Adrenal gland (tissue), 12 donors: Measurements from ENCODE around the gene LSM2. TPM values are rescaled to one million over a fixed set of nuclear protein-coding genes. Genes with fewer than 3 reads are reported as not detected.

Experiments
- DNase-seq, 7 donors: peaks; one replicate each; pipeline ENCODE4 v3.0.0-alpha.2; 2019 to 2020
- H3K27ac ChIP-seq, 5 donors: fragments of 200-600 bp; sonication (generic) in 4 of 5; 1 replicate in 3 of 5; 2 replicates in 2 of 5; pipeline versions ENCODE4 v1.5.1 to v1.8.0; 2016 to 2020; ENCODE audit warnings: mild to moderate bottlenecking in 1 of 5
- H3K27me3 ChIP-seq: fragments of 200-600 bp; 2 replicates; pipeline ENCODE4 v1.8.0; 2021
- H3K36me3 ChIP-seq, 2 donors: fragments of 200-600 bp; replicated peaks in 1 of 2; 1 replicate in 1 of 2; 2 replicates in 1 of 2; pipeline versions ENCODE4 v1.5.1 to v1.8.0; 2018 to 2022
- H3K4me1 ChIP-seq, 2 donors: fragments of 200-600 bp; replicated peaks in 1 of 2; 1 replicate in 1 of 2; 2 replicates in 1 of 2; pipeline versions ENCODE4 v1.5.1 to v1.8.0; 2018 to 2021
- H3K4me3 ChIP-seq, 4 donors: fragments of 200-600 bp; sonication (generic) in 3 of 4; one replicate each; pipeline ENCODE4 v1.5.1; 2016 to 2018
- H3K9me3 ChIP-seq, 3 donors: fragments of 200-600 bp; sonication (generic) in 1 of 3; replicated peaks in 1 of 3; 1 replicate in 2 of 3; 2 replicates in 1 of 3; pipeline versions ENCODE4 v1.5.1 to v1.8.0; 2016 to 2021
- POLR2A ChIP-seq, 2 donors: fragments of 450-650 bp; IDR thresholded peaks; one replicate each; pipeline ENCODE4 v1.6.1; 2017; ENCODE audit warnings: antibody characterized with exemption in 2 of 2, mild to moderate bottlenecking in 2 of 2, moderate library complexity in 1 of 2
- WGBS, 4 donors: extraction: QIAGEN DNeasy Blood & Tissue Kit in 2 of 4; methylation state at CpG; one replicate each; pipeline versions ENCODE4 v1.1.5 to v1.1.7; 2013 to 2017; 5-methylcytosine and 5-hydroxymethylcytosine counted together
- intact Hi-C, 2 donors: fragments of 100-400 bp; cut with DNase I; formaldehyde crosslinking; loops; one replicate each; pipeline versions ENCODE4 v1.14.1 to v1.15.0; 2022 to 2023
- polyA plus RNA-seq, 3 donors: library from polyadenylated mRNA; stranded (reverse); fragments of 200-250 nt in 2 of 3; fragments of 350-450 nt in 1 of 3; fragmentation: Illumina TruSeq in 1 of 3; extraction: RNeasy Lipid Tissue Mini Kit (QIAGEN cat#74804) in 1 of 3; gene quantifications; one replicate each; pipeline ENCODE4 v1.2.3, GENCODE V29; 2013 to 2014
- total RNA-seq, 9 donors: library from RNA; depleted of rRNA in 4 of 9; stranded (reverse); fragments of >200 nt in 4 of 9; fragments of 120-200 nt in 1 of 9; fragmentation: NEBNext Ultra II Directional in 1 of 9; extraction: Animal tissue kit (Norgen Biotek cat#: 25700) in 1 of 9; gene quantifications; one replicate each; pipeline versions ENCODE4 v1.1.0 to v1.2.4, GENCODE V29; 2013 to 2023
- TF ChIP-seq, protein P1 (sequence below), 6 experiments: fragments of 450-650 bp in 4 of 6; fragments of 200-600 bp in 2 of 6; sonication (generic) in 1 of 6; IDR thresholded peaks; 1 replicate in 5 of 6; 2 replicates in 1 of 6; pipeline versions ENCODE4 v1.5.1 to v1.8.0; 2016 to 2021; ENCODE audit warnings: antibody characterized with exemption in 6 of 6, mild to moderate bottlenecking in 2 of 6, moderate library complexity in 1 of 6
- donor health status: healthy with polysubstance abuse.
- donor health status: Bipolar disorder and iron deficiency.
- donor health status: DM: yes; HTN: yes; CAD: no.
- donor health status: DM: no; HTN: no; CAD: no.
- donor health status: DM: no; HTN: no; CAD: no.
- donor health status: DM: yes; HTN: yes; CAD: no.

LSM2 gene
- total and polyA plus RNA-seq, 12 donors, result 28.0 to 61.3 (median 43.2) TPM

DNA sequence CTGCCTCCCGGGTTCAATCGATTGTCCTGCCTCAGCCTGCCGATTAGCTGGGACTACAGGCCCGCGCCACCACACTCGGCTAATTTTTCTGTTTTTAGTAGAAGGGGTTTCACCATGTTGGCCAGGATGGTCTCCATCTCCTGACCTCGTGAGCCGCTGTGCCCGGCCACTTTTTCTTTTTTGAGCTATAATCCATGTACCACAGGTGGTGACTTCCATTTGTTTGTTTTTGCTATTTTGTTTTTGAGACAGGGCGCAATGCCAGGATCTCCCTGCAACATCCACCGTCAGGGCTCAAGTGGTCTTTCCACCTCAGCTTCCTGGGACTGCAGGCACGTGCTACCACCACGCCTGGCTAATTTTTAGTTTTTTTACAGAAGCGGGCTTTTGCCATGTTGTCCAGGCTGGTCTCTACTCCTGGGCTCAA, 29.3 kb upstream of the LSM2 start:
- TF ChIP-seq, protein P1, sequence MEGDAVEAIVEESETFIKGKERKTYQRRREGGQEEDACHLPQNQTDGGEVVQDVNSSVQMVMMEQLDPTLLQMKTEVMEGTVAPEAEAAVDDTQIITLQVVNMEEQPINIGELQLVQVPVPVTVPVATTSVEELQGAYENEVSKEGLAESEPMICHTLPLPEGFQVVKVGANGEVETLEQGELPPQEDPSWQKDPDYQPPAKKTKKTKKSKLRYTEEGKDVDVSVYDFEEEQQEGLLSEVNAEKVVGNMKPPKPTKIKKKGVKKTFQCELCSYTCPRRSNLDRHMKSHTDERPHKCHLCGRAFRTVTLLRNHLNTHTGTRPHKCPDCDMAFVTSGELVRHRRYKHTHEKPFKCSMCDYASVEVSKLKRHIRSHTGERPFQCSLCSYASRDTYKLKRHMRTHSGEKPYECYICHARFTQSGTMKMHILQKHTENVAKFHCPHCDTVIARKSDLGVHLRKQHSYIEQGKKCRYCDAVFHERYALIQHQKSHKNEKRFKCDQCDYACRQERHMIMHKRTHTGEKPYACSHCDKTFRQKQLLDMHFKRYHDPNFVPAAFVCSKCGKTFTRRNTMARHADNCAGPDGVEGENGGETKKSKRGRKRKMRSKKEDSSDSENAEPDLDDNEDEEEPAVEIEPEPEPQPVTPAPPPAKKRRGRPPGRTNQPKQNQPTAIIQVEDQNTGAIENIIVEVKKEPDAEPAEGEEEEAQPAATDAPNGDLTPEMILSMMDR (IDR thresholded peaks at IDR 0.05), result no peak
- no peak for TF ChIP-seq POLR2A (IDR thresholded peaks at IDR 0.05)
- peak in 1 of 7 donors; percentile 29 for DNase-seq
- peaks cover 25 to 46% of the 10 kb centered on the region in 2 donors for H3K4me1 ChIP-seq
- no peaks in the 10 kb centered on the region for H3K27me3 ChIP-seq
- peaks cover 0 to 39% of the 10 kb centered on the region in 2 donors for H3K36me3 ChIP-seq
- 14 to 47% (median 19%) methylated on average over 13 to 14 of the region's 14 CpGs for WGBS, 4 donors
- no peaks in the 10 kb centered on the region for H3K9me3 ChIP-seq
- intact Hi-C loops, result loop anchor here (5.0 to 10.0 kb wide), 2 partner anchors 149 to 151 kb away; partner anchors contain the start of gene LY6G5C (in 1 of the 2)
- peak overlapping the region in 4 of 5 donors; percentile 3 to 96 (median 66) for H3K27ac ChIP-seq
- H3K4me3 ChIP-seq, result peak overlapping the region in 2 of 4 donors; percentile 62 to 92

DNA sequence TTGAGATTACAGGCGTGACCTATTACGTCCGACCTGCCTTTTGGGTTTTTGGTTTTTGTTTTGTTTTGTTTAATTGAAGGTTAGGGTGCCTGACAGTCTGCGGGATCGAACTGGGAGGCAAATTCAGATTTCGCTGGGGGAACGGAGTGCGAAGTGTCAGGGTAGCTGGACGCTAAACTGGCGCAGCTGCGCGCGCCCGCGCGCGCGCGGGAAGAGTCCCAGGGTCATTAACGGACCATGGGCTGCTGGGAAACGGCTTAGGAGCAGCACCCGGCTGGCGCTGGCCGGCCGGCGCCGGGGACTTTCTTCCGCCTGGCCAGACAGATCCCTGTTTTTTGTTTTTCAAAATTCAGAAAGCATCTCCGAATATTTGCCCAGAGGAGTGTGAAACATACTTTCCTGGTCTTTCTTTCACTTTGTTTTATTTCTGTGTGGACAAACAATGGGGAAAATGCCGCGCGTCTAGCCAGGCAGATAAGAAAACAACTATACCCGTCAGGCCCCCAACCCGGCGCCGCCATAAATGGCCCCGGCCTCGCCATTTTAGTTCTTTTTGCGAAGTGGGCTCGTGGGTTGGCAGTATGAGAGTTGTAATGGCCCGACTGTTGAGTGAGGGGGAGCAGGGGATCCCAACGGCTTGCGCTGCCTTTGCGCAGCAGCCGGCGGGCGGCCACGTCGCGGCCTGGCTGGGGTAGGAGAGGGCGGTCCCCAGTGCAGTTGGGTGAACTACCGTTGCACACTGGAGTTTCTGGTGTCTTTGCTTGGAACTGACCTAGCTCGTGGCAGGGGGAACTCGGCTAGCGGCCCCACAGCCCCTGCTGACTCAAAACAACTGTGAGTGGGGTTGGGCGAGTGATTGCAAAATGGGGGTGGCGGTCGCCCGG, 27.8 kb upstream of the LSM2 start:
- WGBS, 4 donors, result 0% methylated on average over 33 to 59 of the region's 59 CpGs
- intact Hi-C loops, result loop anchor here (5.0 to 10.0 kb wide), 2 partner anchors 147 to 150 kb away; partner anchors contain the start of gene LY6G5C (in 1 of the 2)
- peak overlapping the region; percentile 85 to 97 (median 95) for H3K27ac ChIP-seq
- peak; percentile 88 to 92 (median 90) for DNase-seq
- no peaks in the 10 kb centered on the region for H3K27me3 ChIP-seq
- H3K4me3 ChIP-seq, result peak overlapping the region; percentile 62 to 93 (median 84)
- peaks cover 0 to 25% of the 10 kb centered on the region in 2 donors for H3K36me3 ChIP-seq
- H3K4me1 ChIP-seq, result peaks cover 25 to 49% of the 10 kb centered on the region in 2 donors
- H3K9me3 ChIP-seq, result no peaks in the 10 kb centered on the region
- peak; percentile 19 to 75 for TF ChIP-seq POLR2A (IDR thresholded peaks at IDR 0.05)
- TF ChIP-seq, protein P1 (IDR thresholded peaks at IDR 0.05), result no peak

DNA sequence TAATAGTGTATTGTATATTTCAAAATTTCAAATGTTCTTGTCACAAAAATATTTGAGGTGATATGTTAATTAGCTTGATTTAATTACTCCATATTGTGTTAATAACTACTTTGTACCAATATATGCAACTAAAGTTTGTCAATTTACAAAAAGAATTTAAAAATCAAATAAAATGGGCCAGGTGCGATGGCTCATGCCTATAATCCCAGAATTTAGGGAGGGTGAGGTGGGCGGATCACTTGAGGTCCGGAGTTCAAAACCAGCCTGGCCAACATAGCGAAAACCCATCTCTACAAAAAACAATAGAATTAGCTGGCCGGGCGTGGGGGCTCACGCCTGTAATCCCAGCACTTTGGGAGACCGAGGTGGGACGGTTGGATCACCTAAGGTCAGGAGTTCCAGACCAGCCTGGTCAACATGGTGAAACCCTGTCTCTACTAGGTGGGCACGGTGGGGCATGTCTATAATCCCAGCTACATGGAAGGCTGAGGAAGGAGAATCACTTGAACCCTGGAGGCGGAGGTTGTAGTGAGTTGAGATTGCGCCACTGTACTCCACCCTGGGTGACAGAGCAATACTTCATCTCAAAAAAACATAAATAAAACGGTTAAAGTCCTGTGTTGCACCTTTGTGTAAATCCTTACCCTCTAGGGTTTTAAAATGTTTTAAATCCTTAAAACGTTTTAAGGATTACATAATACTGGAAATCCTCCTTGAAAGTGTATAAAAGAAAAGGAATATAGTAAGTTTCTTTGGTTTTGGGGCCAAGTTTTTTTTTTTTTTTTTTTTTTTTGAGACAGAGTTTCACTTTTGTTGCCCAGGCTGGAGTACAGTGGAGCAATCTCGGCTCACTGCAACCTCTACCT, 24.8 kb upstream of the LSM2 start:
- H3K36me3 ChIP-seq, result no peaks in the 10 kb centered on the region
- no peaks in the 10 kb centered on the region for H3K9me3 ChIP-seq
- 67 to 75% (median 74%) methylated on average over 15 of the region's 15 CpGs for WGBS, 4 donors
- peak overlapping the region in 1 of 4 donors; percentile 80 for H3K4me3 ChIP-seq
- intact Hi-C loops, result loop anchor here in 1 of 2 donors (10.0 kb wide), 1 partner anchor 147 kb away; the partner anchor contains the start of gene LY6G5C
- TF ChIP-seq, protein P1 (IDR thresholded peaks at IDR 0.05), result no peak
- TF ChIP-seq POLR2A (IDR thresholded peaks at IDR 0.05), result no peak
- no peaks in the 10 kb centered on the region for H3K27me3 ChIP-seq
- peak in 1 of 7 donors; percentile 71 for DNase-seq
- peak overlapping the region; percentile 18 to 96 (median 51) for H3K27ac ChIP-seq
- H3K4me1 ChIP-seq, result peaks cover 7 to 28% of the 10 kb centered on the region in 2 donors
